Activated CD8-positive, alpha-beta memory T cell treated with anti-CD3 and anti-CD28 coated beads, Interleukin-2, amount 50 U/mL, for 1 hour (primary cell): ENCODE data around the gene AFP.
"Not testable (repeated sequence)": the region's sequence is repeated elsewhere in the genome, so short reads cannot be mapped to it uniquely, and the experiment has no call there.

ENCODE experiments used
- DNase-seq: peaks from one replicate; pipeline ENCODE4 v3.0.0-alpha.2; 2020; ENCODE audit errors: extremely low read depth

Gene AFP

GRCh38 chr4:73435984-73436383, at the start of gene AFP:
TSS of gene AFP (plus strand) at chr4:73436221. CDS start at chr4:73436263, 42 bp downstream.
- DNase-seq: no peak

DNA sequence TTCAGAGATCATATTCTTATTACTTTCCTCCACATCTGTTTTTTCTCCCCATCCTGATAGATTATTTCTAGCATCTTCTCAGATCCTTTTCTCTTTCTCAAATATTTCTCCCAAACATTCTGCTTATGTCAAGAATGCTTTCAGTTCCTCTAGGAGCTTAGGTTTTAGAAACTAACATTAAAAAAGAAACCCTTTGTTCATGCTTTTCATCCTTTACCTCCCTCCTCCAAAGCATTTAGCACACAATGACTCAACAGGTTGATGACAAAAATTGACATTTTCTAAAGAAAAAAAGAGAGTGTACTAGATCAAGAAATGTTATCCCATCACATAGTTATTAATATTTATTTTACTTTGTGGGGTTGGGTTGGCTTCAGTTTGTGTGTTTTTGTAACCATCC, 48.5 kb upstream of the AFP start:
- no peak for DNase-seq

DNA sequence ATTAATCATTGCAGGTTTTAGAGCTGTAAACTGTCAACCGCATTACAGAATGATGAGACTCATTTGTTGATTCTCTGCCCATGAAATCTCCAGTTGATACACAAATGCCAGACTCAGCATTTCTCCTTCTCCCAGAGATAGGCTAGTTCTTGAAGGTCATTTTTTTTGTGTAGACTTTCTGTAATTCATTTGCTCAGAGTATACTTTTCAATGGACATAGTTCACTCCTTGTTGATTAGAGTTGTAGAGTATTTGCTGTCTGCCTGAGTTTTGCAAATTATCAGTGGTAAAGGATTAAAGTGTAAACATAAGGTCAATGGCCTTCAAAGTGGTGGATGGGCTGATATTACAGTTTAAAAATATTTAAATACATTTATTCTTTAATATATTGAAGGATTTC, 47.1 kb upstream of the AFP start:
- no peak for DNase-seq

DNA sequence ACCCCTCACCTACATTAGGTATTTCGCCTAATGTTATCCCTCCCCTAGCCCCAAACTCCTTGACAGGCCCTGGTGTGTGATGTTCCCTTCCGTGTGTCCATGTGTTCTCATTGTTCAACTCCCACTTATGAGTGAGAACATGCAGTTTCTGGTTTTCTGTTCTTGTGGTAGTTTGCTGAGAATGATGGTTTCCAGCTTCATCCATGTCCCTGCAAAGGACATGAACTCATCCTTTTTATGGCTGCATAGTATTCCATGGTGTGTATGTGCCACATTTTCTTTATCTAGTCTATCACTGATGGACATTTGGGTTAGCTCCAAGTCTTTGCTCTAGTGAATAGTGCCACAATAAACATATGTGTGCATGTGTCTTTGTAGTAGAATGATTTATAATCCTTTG, 46.4 kb upstream of the AFP start:
- not testable (repeated sequence) for DNase-seq

GRCh38 chr4:73391774-73392173, 44.2 kb upstream of the AFP start:
- no peak for DNase-seq

GRCh38 chr4:73392936-73393335, 43.1 kb upstream of the AFP start:
- DNase-seq: no peak

- no peak for DNase-seq
Observed at GRCh38 chr4:73396304-73396703, 39.7 kb upstream of the AFP start.

DNA sequence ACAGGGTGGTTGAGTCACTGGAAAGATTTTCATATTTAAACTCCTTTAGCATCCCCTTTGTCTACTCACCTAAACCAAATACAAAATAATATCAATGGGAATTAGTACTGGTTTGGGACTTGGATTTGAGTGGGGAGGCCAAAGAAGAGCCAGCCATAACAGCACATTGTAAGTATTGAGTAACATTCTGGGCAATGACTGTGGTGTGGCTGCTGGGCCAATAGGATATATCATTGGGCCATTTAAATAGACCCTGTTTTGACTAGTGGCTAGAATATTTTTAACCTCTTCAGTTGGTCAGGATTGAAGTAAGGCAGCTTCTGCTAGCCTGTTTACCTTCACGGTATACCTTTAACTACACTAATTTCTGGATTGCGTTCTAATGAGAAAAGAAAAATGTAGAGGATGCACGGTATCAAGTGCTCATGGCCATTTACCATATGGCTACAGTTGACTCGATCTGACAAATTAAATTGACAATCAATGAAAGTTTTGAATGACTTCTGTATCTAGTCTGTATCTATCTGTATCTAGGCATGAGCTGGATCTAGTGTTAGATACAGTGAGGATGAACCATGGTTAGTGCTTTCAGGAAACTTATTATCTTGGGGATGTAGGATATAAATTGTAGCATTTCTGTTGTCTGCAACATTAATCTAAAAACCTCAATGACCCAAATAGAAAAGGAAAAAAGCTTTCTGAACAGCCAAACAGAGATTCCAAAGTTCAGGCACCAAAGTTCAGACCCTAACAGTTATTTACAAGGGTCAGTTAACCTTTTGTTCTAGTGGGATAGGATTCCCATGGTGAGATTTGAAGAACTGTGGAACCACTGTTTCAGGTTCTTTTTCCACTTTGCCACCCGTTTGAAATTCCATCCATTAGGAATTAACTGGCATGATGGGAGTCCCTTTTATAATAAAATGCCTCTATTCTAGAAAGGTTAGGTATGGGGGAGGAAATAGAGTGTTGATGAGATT, 38.7 kb upstream of the AFP start:
- DNase-seq: no peak

GRCh38 chr4:73401412-73401811, 34.6 kb upstream of the AFP start:
- DNase-seq: no peak

- DNase-seq: no peak
Observed at GRCh38 chr4:73404042-73404441, 32.0 kb upstream of the AFP start, which contains the start of gene ALB. TSS of gene ALB (plus strand) at chr4:73404287. CDS start at chr4:73404328, 41 bp downstream.

DNA sequence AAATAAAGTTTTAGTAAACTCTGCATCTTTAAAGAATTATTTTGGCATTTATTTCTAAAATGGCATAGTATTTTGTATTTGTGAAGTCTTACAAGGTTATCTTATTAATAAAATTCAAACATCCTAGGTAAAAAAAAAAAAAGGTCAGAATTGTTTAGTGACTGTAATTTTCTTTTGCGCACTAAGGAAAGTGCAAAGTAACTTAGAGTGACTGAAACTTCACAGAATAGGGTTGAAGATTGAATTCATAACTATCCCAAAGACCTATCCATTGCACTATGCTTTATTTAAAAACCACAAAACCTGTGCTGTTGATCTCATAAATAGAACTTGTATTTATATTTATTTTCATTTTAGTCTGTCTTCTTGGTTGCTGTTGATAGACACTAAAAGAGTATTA, 31.6 kb upstream of the AFP start:
- no peak for DNase-seq

- no peak for DNase-seq
Observed at GRCh38 chr4:73405138-73405537, 30.9 kb upstream of the AFP start.

DNA sequence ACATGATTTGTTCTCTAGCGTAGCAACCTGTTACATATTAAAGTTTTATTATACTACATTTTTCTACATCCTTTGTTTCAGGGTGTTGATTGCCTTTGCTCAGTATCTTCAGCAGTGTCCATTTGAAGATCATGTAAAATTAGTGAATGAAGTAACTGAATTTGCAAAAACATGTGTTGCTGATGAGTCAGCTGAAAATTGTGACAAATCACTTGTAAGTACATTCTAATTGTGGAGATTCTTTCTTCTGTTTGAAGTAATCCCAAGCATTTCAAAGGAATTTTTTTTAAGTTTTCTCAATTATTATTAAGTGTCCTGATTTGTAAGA, 29.5 kb upstream of the AFP start:
- DNase-seq: no peak

DNA sequence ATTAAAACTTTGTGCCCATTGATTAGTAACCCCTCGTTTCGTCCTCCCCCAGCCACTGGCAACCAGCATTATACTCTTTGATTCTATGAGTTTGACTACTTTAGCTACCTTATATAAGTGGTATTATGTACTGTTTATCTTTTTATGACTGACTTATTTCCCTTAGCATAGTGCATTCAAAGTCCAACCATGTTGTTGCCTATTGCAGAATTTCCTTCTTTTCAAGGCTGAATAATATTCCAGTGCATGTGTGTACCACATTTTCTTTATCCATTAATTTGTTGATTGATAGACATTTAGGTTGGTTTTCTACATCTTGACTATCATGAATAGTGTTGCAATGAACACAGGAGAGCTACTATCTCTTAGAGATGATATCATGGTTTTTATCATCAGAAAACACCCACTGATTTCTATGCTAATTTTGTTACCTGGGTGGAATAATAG, 28.8 kb upstream of the AFP start:
- DNase-seq: no peak

DNA sequence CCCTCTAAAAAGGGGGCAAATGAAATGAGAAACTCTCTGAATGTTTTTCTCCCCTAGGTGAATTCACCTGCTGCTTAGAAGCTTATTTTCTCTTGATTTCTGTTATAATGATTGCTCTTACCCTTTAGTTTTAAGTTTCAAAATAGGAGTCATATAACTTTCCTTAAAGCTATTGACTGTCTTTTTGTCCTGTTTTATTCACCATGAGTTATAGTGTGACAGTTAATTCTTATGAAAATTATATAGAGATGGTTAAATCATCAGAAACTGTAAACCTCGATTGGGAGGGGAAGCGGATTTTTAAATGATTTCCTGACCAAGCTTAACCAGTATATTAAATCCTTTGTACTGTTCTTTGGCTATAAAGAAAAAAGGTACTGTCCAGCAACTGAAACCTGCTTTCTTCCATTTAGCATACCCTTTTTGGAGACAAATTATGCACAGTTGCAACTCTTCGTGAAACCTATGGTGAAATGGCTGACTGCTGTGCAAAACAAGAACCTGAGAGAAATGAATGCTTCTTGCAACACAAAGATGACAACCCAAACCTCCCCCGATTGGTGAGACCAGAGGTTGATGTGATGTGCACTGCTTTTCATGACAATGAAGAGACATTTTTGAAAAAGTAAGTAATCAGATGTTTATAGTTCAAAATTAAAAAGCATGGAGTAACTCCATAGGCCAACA, 27.7 kb upstream of the AFP start:
- no peak for DNase-seq

- DNase-seq: no peak
Observed at GRCh38 chr4:73409012-73409862, 26.8 kb upstream of the AFP start.

DNA sequence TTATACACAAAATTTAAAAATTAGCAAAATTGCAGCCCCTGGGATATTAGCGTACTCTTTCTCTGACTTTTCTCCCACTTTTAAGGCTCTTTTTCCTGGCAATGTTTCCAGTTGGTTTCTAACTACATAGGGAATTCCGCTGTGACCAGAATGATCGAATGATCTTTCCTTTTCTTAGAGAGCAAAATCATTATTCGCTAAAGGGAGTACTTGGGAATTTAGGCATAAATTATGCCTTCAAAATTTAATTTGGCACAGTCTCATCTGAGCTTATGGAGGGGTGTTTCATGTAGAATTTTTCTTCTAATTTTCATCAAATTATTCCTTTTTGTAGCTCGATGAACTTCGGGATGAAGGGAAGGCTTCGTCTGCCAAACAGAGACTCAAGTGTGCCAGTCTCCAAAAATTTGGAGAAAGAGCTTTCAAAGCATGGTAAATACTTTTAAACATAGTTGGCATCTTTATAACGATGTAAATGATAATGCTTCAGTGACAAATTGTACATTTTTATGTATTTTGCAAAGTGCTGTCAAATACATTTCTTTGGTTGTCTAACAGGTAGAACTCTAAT, 26.0 kb upstream of the AFP start:
- no peak for DNase-seq

- no peak for DNase-seq
Observed at GRCh38 chr4:73410916-73411730, 24.9 kb upstream of the AFP start.

DNA sequence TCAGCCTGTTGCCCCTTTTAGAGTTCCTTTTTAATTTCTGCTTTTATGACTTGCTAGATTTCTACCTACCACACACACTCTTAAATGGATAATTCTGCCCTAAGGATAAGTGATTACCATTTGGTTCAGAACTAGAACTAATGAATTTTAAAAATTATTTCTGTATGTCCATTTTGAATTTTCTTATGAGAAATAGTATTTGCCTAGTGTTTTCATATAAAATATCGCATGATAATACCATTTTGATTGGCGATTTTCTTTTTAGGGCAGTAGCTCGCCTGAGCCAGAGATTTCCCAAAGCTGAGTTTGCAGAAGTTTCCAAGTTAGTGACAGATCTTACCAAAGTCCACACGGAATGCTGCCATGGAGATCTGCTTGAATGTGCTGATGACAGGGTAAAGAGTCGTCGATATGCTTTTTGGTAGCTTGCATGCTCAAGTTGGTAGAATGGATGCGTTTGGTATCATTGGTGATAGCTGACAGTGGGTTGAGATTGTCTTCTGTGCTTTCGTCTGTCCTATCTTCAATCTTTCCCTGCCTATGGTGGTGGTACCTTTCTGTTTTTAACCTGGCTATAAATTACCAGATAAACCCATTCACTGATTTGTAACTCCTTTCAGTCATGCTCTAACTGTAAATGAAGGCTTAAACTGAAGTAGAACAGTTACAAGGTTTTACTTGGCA, 24.1 kb upstream of the AFP start:
- DNase-seq: no peak

DNA sequence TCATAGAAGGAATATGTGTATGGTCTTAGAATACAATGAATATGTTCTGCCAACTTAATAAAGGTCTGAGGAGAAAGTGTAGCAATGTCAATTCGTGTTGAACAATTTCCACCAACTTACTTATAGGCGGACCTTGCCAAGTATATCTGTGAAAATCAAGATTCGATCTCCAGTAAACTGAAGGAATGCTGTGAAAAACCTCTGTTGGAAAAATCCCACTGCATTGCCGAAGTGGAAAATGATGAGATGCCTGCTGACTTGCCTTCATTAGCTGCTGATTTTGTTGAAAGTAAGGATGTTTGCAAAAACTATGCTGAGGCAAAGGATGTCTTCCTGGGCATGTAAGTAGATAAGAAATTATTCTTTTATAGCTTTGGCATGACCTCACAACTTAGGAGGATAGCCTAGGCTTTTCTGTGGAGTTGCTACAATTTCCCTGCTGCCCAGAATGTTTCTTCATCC, 22.7 kb upstream of the AFP start:
- no peak for DNase-seq
